Cardiac muscle cell (in vitro differentiated cells and primary cell): Measurements from ENCODE around the gene NFYB. TPM values are rescaled to one million over a fixed set of nuclear protein-coding genes. Genes with fewer than 3 reads are reported as not detected.

Source experiments
- DNase-seq, 2 donors: peaks; one replicate each; pipeline versions ENCODE4 v3.0.0 to v3.0.0-alpha.2; 2010 to 2017; ENCODE audit warnings: low read depth in 1 of 2, low spot score in 1 of 2
- H3K27ac ChIP-seq: fragments of 200-600 bp; sonication (generic); 2 replicates; pipeline ENCODE4 v1.5.1; 2016
- H3K27me3 ChIP-seq: fragments of 200-600 bp; sonication (generic); 2 replicates; pipeline ENCODE4 v1.6.0; 2016; ENCODE audit warnings: control low read depth
- H3K36me3 ChIP-seq: fragments of 200-600 bp; sonication (generic); 2 replicates; pipeline ENCODE4 v1.5.1; 2016; ENCODE audit warnings: control low read depth
- H3K4me1 ChIP-seq: fragments of 200-600 bp; sonication (generic); 2 replicates; pipeline ENCODE4 v1.8.1; 2017; ENCODE audit warnings: low read depth, mild to moderate bottlenecking, mixed run types
- H3K4me3 ChIP-seq: fragments of 200-600 bp; sonication (generic); 2 replicates; pipeline ENCODE4 v1.5.1; 2016; ENCODE audit warnings: mild to moderate bottlenecking
- H3K9me3 ChIP-seq: fragments of 200-600 bp; sonication (generic); 2 replicates; pipeline ENCODE4 v1.5.1; 2017; ENCODE audit warnings: low read depth, mild to moderate bottlenecking, control low read depth
- polyA plus RNA-seq: library from polyadenylated mRNA; unstranded; fragments of >200 nt; fragmentation: Nextera tagmentation; extraction: Ambion mirVana; gene quantifications from 2 replicates; pipeline ENCODE4 v1.2.1, GENCODE V29; 2016
- total RNA-seq: library from RNA; depleted of rRNA; stranded (reverse); fragments of >200 nt; gene quantifications from 2 replicates; pipeline ENCODE4 v1.2.3, GENCODE V29; 2016
- TF ChIP-seq, protein P1 (sequence below): IDR thresholded peaks from 2 replicates; pipeline ENCODE4 v1.5.1; 2012; ENCODE audit warnings: low read depth, mild to moderate bottlenecking, low read length

Gene NFYB
- total RNA-seq, result 86.2 and 115 TPM in 2 replicates
- 150 and 189 TPM in 2 replicates for polyA plus RNA-seq

DNA sequence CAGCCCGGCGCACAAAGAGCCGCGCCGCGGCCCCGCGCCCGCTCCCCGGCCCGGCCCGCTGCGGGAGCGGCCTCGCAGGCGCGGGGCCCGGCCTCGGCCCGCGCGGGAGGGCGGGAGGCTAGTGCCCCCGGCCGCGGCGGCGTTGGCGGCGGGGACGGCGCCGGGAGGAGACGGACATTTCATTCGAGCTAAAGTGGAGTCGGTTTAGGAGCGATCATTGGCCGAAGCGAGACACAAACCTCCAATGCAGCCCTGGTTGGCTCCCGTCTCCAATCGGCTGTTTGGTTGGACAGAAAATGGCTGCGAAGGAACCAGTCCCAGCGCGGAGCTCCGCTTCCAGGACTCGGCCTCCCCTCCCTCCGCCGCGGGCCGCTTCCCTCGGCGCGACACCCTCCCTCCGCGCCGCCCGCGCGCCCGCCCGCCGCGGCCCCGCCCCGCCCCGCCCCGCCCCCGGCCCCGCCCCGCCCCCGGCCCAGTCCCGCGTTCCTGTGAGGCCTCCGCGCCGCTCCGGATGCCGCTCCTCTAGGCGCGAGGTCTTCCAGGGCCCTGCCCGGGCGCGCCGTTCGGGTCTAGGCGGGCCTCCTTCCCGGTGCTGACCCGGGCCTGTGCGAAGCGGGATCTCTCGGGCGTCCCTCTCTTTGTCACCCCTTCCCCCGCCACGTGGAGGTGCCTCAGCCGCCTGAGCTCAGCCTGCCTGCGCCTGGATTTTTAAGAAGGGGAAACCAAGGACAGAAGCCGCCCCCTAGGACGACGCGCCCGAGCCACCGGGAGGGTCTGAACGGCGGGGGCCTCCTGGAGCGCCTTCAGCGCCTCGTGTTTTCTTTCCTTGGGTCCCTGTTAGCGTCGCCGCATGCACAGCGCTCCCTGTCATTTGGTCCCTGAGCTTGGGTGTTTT, at the start of gene NFYB:
Gene NFYB (minus strand): TSS at position 309 of the 895 bp plus-strand sequence. CDS start 2,757 bp downstream, outside the sequence.
- no peaks in the 10 kb centered on the region for H3K27me3 ChIP-seq
- H3K4me1 ChIP-seq, result peaks cover 43% of the 10 kb centered on the region
- H3K36me3 ChIP-seq, result no peaks in the 10 kb centered on the region
- TF ChIP-seq, protein P1, sequence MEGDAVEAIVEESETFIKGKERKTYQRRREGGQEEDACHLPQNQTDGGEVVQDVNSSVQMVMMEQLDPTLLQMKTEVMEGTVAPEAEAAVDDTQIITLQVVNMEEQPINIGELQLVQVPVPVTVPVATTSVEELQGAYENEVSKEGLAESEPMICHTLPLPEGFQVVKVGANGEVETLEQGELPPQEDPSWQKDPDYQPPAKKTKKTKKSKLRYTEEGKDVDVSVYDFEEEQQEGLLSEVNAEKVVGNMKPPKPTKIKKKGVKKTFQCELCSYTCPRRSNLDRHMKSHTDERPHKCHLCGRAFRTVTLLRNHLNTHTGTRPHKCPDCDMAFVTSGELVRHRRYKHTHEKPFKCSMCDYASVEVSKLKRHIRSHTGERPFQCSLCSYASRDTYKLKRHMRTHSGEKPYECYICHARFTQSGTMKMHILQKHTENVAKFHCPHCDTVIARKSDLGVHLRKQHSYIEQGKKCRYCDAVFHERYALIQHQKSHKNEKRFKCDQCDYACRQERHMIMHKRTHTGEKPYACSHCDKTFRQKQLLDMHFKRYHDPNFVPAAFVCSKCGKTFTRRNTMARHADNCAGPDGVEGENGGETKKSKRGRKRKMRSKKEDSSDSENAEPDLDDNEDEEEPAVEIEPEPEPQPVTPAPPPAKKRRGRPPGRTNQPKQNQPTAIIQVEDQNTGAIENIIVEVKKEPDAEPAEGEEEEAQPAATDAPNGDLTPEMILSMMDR, result no peak
- no peaks in the 10 kb centered on the region for H3K9me3 ChIP-seq
- peak within 1 kb of the TSS; percentile 97 for H3K27ac ChIP-seq
- peak; percentile 98 for DNase-seq
- peak within 1 kb of the TSS; percentile 65 for H3K4me3 ChIP-seq

DNA sequence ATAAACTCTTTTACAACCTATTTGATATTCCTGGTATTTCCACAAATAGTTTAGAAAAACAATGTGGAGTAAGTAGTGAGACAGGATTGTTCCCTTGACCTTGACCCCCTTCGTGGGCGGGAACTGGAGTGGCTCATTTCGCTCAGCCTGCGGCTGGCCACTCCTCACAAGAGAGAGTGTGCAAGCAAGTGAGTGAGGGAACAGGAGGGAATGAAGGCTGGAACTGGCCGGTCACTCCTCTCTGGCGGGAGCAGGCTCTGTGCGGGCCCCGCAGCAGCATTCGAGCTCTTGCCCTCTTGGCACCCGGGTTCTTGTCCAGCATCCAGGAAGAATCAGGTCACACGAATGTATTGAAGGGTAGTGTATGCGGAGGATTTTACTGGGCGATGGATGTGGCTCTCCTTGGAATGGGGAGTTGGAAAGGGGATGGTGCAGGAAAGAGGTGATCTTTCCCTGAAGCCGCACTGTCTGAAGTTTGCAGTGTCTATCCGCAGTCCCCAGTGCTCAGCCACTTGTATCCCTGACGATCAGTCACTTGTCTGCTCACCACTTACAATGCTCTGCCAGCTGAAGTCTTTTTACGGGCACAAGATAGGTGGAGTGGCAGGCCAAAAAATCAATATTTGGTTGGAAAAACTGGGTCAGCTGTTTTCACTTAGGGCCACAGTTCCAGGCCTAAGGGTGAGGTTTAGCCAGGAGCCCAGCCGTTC, 49.6 kb upstream of the NFYB start:
- Histone ChIP-seq H3K9me3 (no peaks in the 10 kb centered on the region), H3K36me3 (no peaks in the 10 kb centered on the region), H3K27me3 (no peaks in the 10 kb centered on the region), H3K27ac (no peak overlapping the region), H3K4me3 (no peak overlapping the region), H3K4me1 (no peaks in the 10 kb centered on the region)
- DNase-seq, result no peak
- TF ChIP-seq, protein P1, result no peak

DNA sequence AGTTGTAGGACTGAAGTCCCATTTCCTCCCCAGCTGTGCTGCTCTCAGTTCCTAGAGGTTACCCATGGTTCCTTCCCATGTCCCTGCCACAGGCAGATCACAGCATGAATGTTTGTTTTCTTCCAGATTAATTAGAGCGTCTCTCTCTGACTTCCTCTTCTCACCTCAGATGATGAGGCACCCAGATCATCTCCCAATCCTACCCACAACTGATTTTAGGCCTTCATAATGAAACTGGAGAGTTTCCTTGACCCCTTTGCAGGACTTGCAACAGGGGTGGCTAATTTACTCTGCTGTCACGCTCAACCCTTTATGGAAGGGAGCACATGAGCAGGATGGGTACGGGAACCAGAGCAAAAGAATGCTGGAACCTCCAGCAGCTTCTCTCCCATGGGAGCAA, 45.4 kb upstream of the NFYB start:
- no peaks in the 10 kb centered on the region for H3K4me1 ChIP-seq
- no peak overlapping the region for H3K4me3 ChIP-seq
- H3K9me3 ChIP-seq, result no peaks in the 10 kb centered on the region
- H3K27ac ChIP-seq, result no peak overlapping the region
- DNase-seq, result no peak
- TF ChIP-seq, protein P1, result no peak
- no peaks in the 10 kb centered on the region for H3K27me3 ChIP-seq
- H3K36me3 ChIP-seq, result no peaks in the 10 kb centered on the region

DNA sequence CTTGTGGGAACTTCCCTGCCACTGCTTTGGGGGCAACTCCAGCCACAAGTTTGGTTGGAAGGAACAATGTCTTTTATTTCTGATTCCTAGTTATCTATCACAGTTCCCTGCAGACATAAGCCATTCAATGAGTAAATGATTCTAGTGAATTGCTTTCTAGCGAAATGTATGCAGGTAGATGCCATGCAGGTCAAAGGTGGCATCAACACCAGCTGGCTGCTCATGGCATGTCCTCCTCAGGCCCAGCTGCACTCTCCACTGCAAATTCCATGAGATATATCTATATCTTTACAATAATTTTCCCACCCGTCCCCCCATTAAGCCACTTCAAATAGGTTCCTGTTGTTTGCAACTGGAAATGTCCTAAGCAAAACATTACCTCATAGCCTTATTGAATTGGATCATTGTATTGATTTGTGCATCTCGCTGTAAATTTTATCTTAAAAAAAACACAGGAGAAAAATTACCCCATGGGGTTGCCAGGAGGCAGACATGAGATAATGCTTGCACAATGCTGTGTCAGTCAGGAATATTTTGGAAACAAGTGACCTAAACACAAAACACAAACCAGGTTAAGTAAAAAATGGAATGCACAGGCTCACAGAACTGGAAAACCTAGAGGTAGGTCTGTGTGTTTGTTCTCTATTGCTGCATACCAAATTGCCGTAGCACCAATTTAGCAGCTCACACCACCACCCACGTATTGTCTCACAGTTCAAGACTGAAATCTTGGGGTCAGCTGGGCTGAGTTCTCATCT, 44.8 kb upstream of the NFYB start:
- H3K27me3 ChIP-seq, result no peaks in the 10 kb centered on the region
- TF ChIP-seq, protein P1, result no peak
- no peak overlapping the region for H3K27ac ChIP-seq
- no peak overlapping the region for H3K4me3 ChIP-seq
- H3K36me3 ChIP-seq, result no peaks in the 10 kb centered on the region
- peak in 1 of 2 donors; percentile 57 for DNase-seq
- no peaks in the 10 kb centered on the region for H3K9me3 ChIP-seq
- H3K4me1 ChIP-seq, result no peaks in the 10 kb centered on the region

DNA sequence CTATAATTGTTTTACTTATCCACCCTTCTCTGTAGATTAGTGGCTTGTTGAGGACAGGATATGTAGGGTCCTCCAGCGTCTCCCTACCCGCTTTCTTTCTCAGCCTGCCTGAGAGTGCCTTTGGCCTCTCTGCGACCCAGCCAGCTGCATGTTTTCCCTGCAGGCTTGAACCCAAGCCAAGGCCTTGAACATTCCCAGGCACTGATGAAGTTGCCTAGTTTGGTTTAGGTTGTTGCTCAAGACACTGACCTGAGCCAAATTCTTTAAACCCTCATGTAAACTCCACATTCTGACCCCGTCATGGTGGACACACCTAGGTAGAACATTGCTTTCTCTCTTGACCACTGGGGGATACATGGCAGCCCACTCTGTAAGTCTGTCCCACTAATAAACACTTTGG, 44.1 kb upstream of the NFYB start:
- no peaks in the 10 kb centered on the region for H3K27me3 ChIP-seq
- DNase-seq, result peak in 1 of 2 donors; percentile 98
- H3K4me1 ChIP-seq, result no peaks in the 10 kb centered on the region
- H3K27ac ChIP-seq, result no peak overlapping the region
- no peak overlapping the region for H3K4me3 ChIP-seq
- no peaks in the 10 kb centered on the region for H3K36me3 ChIP-seq
- TF ChIP-seq, protein P1, result no peak
- H3K9me3 ChIP-seq, result no peaks in the 10 kb centered on the region
